ENCODE measurements around the gene FHOD3. TPM values are rescaled to one million over a fixed set of nuclear protein-coding genes. Genes with fewer than 3 reads are reported as not detected.

The FHOD3 gene
- total and polyA plus RNA-seq, 2 of the 8 experiments (the other 6 are each of a cell fraction or from before 2014, with no cell fraction given): 9.7 to 10.5 TPM

DNA sequence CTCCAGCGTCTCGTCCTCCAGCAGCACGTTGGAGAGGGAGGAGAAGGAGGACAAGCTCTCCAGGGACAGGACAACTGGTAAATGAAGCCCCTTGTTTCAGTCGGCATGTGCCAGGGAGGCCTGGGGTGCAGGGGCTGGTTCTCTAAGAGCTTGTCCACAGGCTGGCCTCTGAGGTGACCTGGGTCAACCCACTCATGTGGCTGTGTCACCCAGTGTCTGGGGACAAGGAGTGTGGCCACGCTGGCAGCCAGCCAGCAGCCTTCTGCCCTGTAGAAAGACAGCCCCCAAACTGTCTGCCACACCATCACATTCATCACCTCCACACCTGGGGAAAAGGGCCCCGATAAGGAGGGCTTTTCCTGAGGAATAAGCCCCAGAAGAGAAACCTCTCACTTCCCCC, 411.8 kb downstream of the FHOD3 start (continued):
- TF ChIP-seq, protein P1, sequence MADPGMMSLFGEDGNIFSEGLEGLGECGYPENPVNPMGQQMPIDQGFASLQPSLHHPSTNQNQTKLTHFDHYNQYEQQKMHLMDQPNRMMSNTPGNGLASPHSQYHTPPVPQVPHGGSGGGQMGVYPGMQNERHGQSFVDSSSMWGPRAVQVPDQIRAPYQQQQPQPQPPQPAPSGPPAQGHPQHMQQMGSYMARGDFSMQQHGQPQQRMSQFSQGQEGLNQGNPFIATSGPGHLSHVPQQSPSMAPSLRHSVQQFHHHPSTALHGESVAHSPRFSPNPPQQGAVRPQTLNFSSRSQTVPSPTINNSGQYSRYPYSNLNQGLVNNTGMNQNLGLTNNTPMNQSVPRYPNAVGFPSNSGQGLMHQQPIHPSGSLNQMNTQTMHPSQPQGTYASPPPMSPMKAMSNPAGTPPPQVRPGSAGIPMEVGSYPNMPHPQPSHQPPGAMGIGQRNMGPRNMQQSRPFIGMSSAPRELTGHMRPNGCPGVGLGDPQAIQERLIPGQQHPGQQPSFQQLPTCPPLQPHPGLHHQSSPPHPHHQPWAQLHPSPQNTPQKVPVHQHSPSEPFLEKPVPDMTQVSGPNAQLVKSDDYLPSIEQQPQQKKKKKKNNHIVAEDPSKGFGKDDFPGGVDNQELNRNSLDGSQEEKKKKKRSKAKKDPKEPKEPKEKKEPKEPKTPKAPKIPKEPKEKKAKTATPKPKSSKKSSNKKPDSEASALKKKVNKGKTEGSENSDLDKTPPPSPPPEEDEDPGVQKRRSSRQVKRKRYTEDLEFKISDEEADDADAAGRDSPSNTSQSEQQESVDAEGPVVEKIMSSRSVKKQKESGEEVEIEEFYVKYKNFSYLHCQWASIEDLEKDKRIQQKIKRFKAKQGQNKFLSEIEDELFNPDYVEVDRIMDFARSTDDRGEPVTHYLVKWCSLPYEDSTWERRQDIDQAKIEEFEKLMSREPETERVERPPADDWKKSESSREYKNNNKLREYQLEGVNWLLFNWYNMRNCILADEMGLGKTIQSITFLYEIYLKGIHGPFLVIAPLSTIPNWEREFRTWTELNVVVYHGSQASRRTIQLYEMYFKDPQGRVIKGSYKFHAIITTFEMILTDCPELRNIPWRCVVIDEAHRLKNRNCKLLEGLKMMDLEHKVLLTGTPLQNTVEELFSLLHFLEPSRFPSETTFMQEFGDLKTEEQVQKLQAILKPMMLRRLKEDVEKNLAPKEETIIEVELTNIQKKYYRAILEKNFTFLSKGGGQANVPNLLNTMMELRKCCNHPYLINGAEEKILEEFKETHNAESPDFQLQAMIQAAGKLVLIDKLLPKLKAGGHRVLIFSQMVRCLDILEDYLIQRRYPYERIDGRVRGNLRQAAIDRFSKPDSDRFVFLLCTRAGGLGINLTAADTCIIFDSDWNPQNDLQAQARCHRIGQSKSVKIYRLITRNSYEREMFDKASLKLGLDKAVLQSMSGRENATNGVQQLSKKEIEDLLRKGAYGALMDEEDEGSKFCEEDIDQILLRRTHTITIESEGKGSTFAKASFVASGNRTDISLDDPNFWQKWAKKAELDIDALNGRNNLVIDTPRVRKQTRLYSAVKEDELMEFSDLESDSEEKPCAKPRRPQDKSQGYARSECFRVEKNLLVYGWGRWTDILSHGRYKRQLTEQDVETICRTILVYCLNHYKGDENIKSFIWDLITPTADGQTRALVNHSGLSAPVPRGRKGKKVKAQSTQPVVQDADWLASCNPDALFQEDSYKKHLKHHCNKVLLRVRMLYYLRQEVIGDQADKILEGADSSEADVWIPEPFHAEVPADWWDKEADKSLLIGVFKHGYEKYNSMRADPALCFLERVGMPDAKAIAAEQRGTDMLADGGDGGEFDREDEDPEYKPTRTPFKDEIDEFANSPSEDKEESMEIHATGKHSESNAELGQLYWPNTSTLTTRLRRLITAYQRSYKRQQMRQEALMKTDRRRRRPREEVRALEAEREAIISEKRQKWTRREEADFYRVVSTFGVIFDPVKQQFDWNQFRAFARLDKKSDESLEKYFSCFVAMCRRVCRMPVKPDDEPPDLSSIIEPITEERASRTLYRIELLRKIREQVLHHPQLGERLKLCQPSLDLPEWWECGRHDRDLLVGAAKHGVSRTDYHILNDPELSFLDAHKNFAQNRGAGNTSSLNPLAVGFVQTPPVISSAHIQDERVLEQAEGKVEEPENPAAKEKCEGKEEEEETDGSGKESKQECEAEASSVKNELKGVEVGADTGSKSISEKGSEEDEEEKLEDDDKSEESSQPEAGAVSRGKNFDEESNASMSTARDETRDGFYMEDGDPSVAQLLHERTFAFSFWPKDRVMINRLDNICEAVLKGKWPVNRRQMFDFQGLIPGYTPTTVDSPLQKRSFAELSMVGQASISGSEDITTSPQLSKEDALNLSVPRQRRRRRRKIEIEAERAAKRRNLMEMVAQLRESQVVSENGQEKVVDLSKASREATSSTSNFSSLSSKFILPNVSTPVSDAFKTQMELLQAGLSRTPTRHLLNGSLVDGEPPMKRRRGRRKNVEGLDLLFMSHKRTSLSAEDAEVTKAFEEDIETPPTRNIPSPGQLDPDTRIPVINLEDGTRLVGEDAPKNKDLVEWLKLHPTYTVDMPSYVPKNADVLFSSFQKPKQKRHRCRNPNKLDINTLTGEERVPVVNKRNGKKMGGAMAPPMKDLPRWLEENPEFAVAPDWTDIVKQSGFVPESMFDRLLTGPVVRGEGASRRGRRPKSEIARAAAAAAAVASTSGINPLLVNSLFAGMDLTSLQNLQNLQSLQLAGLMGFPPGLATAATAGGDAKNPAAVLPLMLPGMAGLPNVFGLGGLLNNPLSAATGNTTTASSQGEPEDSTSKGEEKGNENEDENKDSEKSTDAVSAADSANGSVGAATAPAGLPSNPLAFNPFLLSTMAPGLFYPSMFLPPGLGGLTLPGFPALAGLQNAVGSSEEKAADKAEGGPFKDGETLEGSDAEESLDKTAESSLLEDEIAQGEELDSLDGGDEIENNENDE (IDR thresholded peaks at IDR 0.05; ENCODE audit: insufficient replicate concordance, low read length): no peak
- no peak for TF ChIP-seq SIX5 (IDR thresholded peaks at IDR 0.05; ENCODE audit: low read depth, low read length)
- TF ChIP-seq SIRT6 (IDR thresholded peaks at IDR 0.05; ENCODE audit: low read length): no peak
- TF ChIP-seq POU5F1 (IDR thresholded peaks at IDR 0.05; ENCODE audit: low read depth, low read length): no peak
- TF ChIP-seq SIN3A (conservative IDR thresholded peaks at IDR 0.05 in 1 of 2, IDR thresholded peaks at IDR 0.05 in 1 of 2; ENCODE audit: low read depth in 1 of 2, low read length in 2 of 2): no peak
- TF ChIP-seq, protein P2, sequence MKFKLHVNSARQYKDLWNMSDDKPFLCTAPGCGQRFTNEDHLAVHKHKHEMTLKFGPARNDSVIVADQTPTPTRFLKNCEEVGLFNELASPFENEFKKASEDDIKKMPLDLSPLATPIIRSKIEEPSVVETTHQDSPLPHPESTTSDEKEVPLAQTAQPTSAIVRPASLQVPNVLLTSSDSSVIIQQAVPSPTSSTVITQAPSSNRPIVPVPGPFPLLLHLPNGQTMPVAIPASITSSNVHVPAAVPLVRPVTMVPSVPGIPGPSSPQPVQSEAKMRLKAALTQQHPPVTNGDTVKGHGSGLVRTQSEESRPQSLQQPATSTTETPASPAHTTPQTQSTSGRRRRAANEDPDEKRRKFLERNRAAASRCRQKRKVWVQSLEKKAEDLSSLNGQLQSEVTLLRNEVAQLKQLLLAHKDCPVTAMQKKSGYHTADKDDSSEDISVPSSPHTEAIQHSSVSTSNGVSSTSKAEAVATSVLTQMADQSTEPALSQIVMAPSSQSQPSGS (IDR thresholded peaks at IDR 0.05; ENCODE audit: low read length): no peak
- TF ChIP-seq KDM4A (IDR thresholded peaks at IDR 0.05; ENCODE audit: low read depth, low read length, severe bottlenecking): no peak
- no peak for TF ChIP-seq HDAC6 (IDR thresholded peaks at IDR 0.05; ENCODE audit: low read depth, low read length)
- no peak for TF ChIP-seq SP4 (IDR thresholded peaks at IDR 0.05; ENCODE audit: low read length)
